Mucosa of descending colon (tissue), 3 donors: Measurements from ENCODE around the gene SS18L1. TPM values are rescaled to one million over a fixed set of nuclear protein-coding genes. Genes with fewer than 3 reads are reported as not detected.

Experiments used
- ATAC-seq: fragments of 200-7000 bp; cut with Tn5 transposase; one replicate; pipeline ENCODE4 v1.9.1; 2020; ENCODE audit warnings: mild to moderate bottlenecking, moderate library complexity
- DNase-seq, 3 donors: peaks; one replicate each; pipeline ENCODE4 v3.0.0-alpha.2; 2020
- H3K36me3 ChIP-seq: fragments of 200-600 bp; one replicate; pipeline ENCODE4 v1.8.0; 2021; ENCODE audit warnings: low read depth, mild to moderate bottlenecking
- H3K4me1 ChIP-seq: fragments of 200-600 bp; one replicate; pipeline ENCODE4 v1.8.0; 2021; ENCODE audit warnings: low read depth, mild to moderate bottlenecking
- H3K4me3 ChIP-seq: fragments of 200-600 bp; one replicate; pipeline ENCODE4 v1.8.0; 2021; ENCODE audit warnings: mild to moderate bottlenecking
- H3K9me3 ChIP-seq: fragments of 200-600 bp; one replicate; pipeline ENCODE4 v1.8.0; 2021; ENCODE audit warnings: mild to moderate bottlenecking
- CTCF ChIP-seq: fragments of 200-600 bp; IDR thresholded peaks from one replicate; pipeline ENCODE4 v1.8.0; 2022; ENCODE audit warnings: antibody characterized with exemption, mild to moderate bottlenecking
- intact Hi-C, 2 donors: fragments of 100-400 bp; cut with DNase I in 1 of 2; cut with micrococcal nuclease in 1 of 2; formaldehyde crosslinking; loops; one replicate each; pipeline versions ENCODE4 v1.11.0 to v1.11.1; 2022; cut with DNase I, micrococcal nuclease
- total RNA-seq, 3 donors: library from RNA; stranded (reverse); fragmentation: NEBNext Ultra II Directional in 2 of 3; extraction: Animal tissue kit (Norgen Biotek cat#: 25700) in 2 of 3; gene quantifications; one replicate each; pipeline versions ENCODE4 v1.2.1 to v1.2.4, GENCODE V29; 2021 to 2023
- donor health status: DM: no; HTN: no; CAD: no; lungs with moderate emphysema.
- donor health status: DM: no; HTN: no; CAD: no.
- donor health status: DM: no; HTN: yes; CAD: no.

SS18L1 gene
- total RNA-seq, 3 donors from 2014 or later = 13.2 to 16.0 (median 14.4) TPM

- intact Hi-C loops = no loop called here
- no peak for TF ChIP-seq CTCF
- no peak overlapping the region for H3K4me3 ChIP-seq
- H3K9me3 ChIP-seq = no peaks in the 10 kb centered on the region
- peak in 1 of 3 donors; percentile 11 for DNase-seq
- H3K36me3 ChIP-seq = no peaks in the 10 kb centered on the region
- ATAC-seq = no peak
- no peaks in the 10 kb centered on the region for H3K4me1 ChIP-seq
These were observed 24.5 kb downstream of the SS18L1 start for GRCh38 chr20:62168061-62168460.

GRCh38 chr20:62168890-62169435 is 25.4 kb downstream of the SS18L1 start:
- H3K36me3 ChIP-seq = no peaks in the 10 kb centered on the region
- DNase-seq = peak in 1 of 3 donors; percentile 28

GRCh38 chr20:62170536-62170935 is 27.0 kb downstream of the SS18L1 start:
- no peak overlapping the region for H3K4me3 ChIP-seq
- no peaks in the 10 kb centered on the region for H3K4me1 ChIP-seq
- DNase-seq = no peak
- ATAC-seq = no peak
- no peaks in the 10 kb centered on the region for H3K36me3 ChIP-seq
- TF ChIP-seq CTCF = no peak
- intact Hi-C loops = no loop called here
- no peaks in the 10 kb centered on the region for H3K9me3 ChIP-seq

More at GRCh38 chr20:62168890-62169435, 25.4 kb downstream of the SS18L1 start:
- H3K4me3 ChIP-seq = no peak overlapping the region
- no peaks in the 10 kb centered on the region for H3K4me1 ChIP-seq
- intact Hi-C loops = no loop called here
- TF ChIP-seq CTCF = no peak
- ATAC-seq = no peak
- H3K9me3 ChIP-seq = no peaks in the 10 kb centered on the region

- ATAC-seq (no peak), DNase-seq (peak in 1 of 3 donors; percentile 10)
- no peak for TF ChIP-seq CTCF
- Histone ChIP-seq H3K9me3 (no peaks in the 10 kb centered on the region), H3K36me3 (no peaks in the 10 kb centered on the region), H3K4me1 (no peaks in the 10 kb centered on the region), H3K4me3 (no peak overlapping the region)
- intact Hi-C loops = no loop called here
These were observed 27.7 kb downstream of the SS18L1 start for GRCh38 chr20:62171245-62171644.

GRCh38 chr20:62172666-62173065 is 29.1 kb downstream of the SS18L1 start:
- Histone ChIP-seq H3K4me1 (no peaks in the 10 kb centered on the region), H3K36me3 (no peaks in the 10 kb centered on the region), H3K9me3 (no peaks in the 10 kb centered on the region), H3K4me3 (no peak overlapping the region)
- TF ChIP-seq CTCF = no peak
- DNase-seq = peak in 1 of 3 donors; percentile 37
- intact Hi-C loops = no loop called here
- no peak for ATAC-seq
